Neural cell (in vitro differentiated cells): ENCODE measurements around the gene KLK13. TPM values are rescaled to one million over a fixed set of nuclear protein-coding genes. Genes with fewer than 3 reads are reported as not detected.

Source experiments
- H2AFZ ChIP-seq: fragments of 200-600, 300-800 bp; sonication (generic), shearing (Covaris generic); 2 replicates; pipeline ENCODE4 v1.6.0; 2014; ENCODE audit warnings: low read depth, mild to moderate bottlenecking, antibody characterized with exemption, low read length, moderate library complexity
- H3F3A ChIP-seq: fragments of 200-600 bp; shearing (Covaris generic); 2 replicates; pipeline ENCODE4 v1.6.1; 2016; ENCODE audit warnings: mild to moderate bottlenecking, moderate library complexity, mixed read lengths, antibody characterized with exemption, low read length; ENCODE audit not compliant: insufficient read depth, poor library complexity, severe bottlenecking
- H3K27ac ChIP-seq: fragments of 200-600, 300-800 bp; sonication (generic), shearing (Covaris generic); 2 replicates; pipeline ENCODE4 v1.5.1; 2014; ENCODE audit warnings: mild to moderate bottlenecking, low read length, moderate library complexity
- H3K27me3 ChIP-seq: fragments of 300-800, 200-600 bp; sonication (generic), shearing (Covaris generic); 2 replicates; pipeline ENCODE4 v1.6.0; 2014; ENCODE audit warnings: mild to moderate bottlenecking, low read depth, low read length, moderate library complexity; ENCODE audit not compliant: insufficient read depth
- H3K36me3 ChIP-seq: fragments of 300-800, 200-600 bp; sonication (generic), shearing (Covaris generic); 2 replicates; pipeline ENCODE4 v1.5.1; 2014; ENCODE audit warnings: mild to moderate bottlenecking, antibody characterized with exemption, low read length, moderate library complexity; ENCODE audit not compliant: insufficient read depth
- H3K4me2 ChIP-seq: fragments of 300-800, 200-600 bp; sonication (generic), shearing (Covaris generic); 2 replicates; pipeline ENCODE4 v1.6.0; 2014; ENCODE audit warnings: mild to moderate bottlenecking, low read length
- H3K4me3 ChIP-seq: fragments of 300-800, 200-600 bp; sonication (generic), shearing (Covaris generic); 2 replicates; pipeline ENCODE4 v1.5.1; 2014; ENCODE audit warnings: mild to moderate bottlenecking, low read length, moderate library complexity
- H3K79me2 ChIP-seq: fragments of 200-600 bp; shearing (Covaris generic); replicated peaks from 2 replicates; pipeline ENCODE4 v1.6.0; 2014; ENCODE audit warnings: mild to moderate bottlenecking, low read length, moderate library complexity; ENCODE audit not compliant: insufficient read depth
- H3K9ac ChIP-seq: fragments of 300-800, 200-600 bp; sonication (generic), shearing (Covaris generic); 2 replicates; pipeline ENCODE4 v1.6.1; 2016; ENCODE audit warnings: mild to moderate bottlenecking, low read length, mixed read lengths
- H3K9me2 ChIP-seq: fragments of 200-600 bp; shearing (Covaris generic); 2 replicates; pipeline ENCODE4 v1.6.1; 2016; ENCODE audit warnings: mild to moderate bottlenecking, low read length, mixed read lengths; ENCODE audit not compliant: insufficient read depth
- H3K9me3 ChIP-seq: fragments of 200-600, 300-800 bp; sonication (generic), shearing (Covaris generic); 2 replicates; pipeline ENCODE4 v1.6.1; 2016; ENCODE audit warnings: mild to moderate bottlenecking, mixed run types, low read length, moderate library complexity, mixed read lengths
- H4K20me1 ChIP-seq: fragments of 200-600 bp; shearing (Covaris generic); 2 replicates; pipeline ENCODE4 v1.6.1; 2016; ENCODE audit warnings: mild to moderate bottlenecking, mixed run types; ENCODE audit not compliant: insufficient read depth
- EP300 ChIP-seq: fragments of 450-650 bp; conservative IDR thresholded peaks from 2 replicates; pipeline ENCODE4 v1.6.1; 2014; ENCODE audit warnings: antibody characterized with exemption, mild to moderate bottlenecking, moderate library complexity; ENCODE audit not compliant: poor library complexity, severe bottlenecking
- EZH2 ChIP-seq: fragments of 200-600, 300-800 bp; shearing (Covaris generic), sonication (generic); IDR thresholded peaks from 2 replicates; pipeline ENCODE4 v1.6.1; 2014; ENCODE audit warnings: antibody characterized with exemption, low read length, borderline replicate concordance, mild to moderate bottlenecking; ENCODE audit not compliant: insufficient read depth, poor library complexity, severe bottlenecking
- MXI1 ChIP-seq: fragments of 450-650 bp; conservative IDR thresholded peaks from 2 replicates; pipeline ENCODE4 v1.6.1; 2014; ENCODE audit warnings: antibody characterized with exemption, mild to moderate bottlenecking; ENCODE audit not compliant: poor library complexity, severe bottlenecking
- POLR2AphosphoS5 ChIP-seq: IDR thresholded peaks from 2 replicates; pipeline ENCODE4 v1.6.1; 2012
- RAD21 ChIP-seq: fragments of 450-650 bp; conservative IDR thresholded peaks from 2 replicates; pipeline ENCODE4 v1.6.1; 2014; ENCODE audit warnings: antibody characterized with exemption, mild to moderate bottlenecking, moderate library complexity
- SMC3 ChIP-seq: fragments of 450-650 bp; conservative IDR thresholded peaks from 2 replicates; pipeline ENCODE4 v1.6.1; 2014; ENCODE audit warnings: antibody characterized with exemption, mild to moderate bottlenecking, moderate library complexity; ENCODE audit not compliant: poor library complexity
- TAF1 ChIP-seq: IDR thresholded peaks from 2 replicates; pipeline ENCODE4 v1.6.1; 2012; ENCODE audit warnings: low read depth
- polyA plus RNA-seq: library from polyadenylated mRNA; depleted of rRNA; stranded (reverse); fragments of >200 nt; gene quantifications from 2 replicates; pipeline ENCODE4 v1.2.3, GENCODE V29; 2014
- TF ChIP-seq, protein P1 (sequence below): fragments of 450-650 bp; IDR thresholded peaks from 2 replicates; pipeline ENCODE4 v1.5.1; 2014; ENCODE audit warnings: antibody characterized with exemption, mild to moderate bottlenecking, moderate library complexity; ENCODE audit not compliant: poor library complexity, severe bottlenecking
- TF ChIP-seq, protein P2 (sequence below): IDR thresholded peaks from 2 replicates; pipeline ENCODE4 v1.6.1; 2012; ENCODE audit warnings: borderline replicate concordance

Gene KLK13
- polyA plus RNA-seq, 1 donor from 2014 or later: not detected

DNA sequence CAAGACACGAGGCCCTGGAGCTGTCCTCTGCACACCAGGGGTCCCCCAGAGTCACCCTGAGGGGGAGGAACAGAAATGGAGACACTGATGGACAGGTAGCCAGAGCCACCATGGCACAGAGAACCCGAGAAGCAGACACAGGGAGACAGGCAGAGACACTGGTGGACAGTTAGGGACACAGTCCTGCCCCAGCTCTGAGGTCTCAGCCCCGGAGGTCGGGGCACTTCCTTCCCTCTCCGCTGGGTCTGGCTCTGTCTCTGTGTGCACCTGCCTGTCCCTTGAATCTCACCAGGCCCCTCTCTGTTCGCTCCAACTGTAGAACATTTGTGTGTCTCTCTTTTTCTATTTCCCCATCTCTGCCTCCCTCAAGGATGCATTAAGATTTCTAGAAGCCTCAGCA, 13.2 kb upstream of the KLK13 start:
- H3K9ac ChIP-seq: no peak overlapping the region
- H4K20me1 ChIP-seq: no peaks in the 10 kb centered on the region
- H3K9me2 ChIP-seq: no peaks in the 10 kb centered on the region
- H3K4me2 ChIP-seq: no peak overlapping the region
- no peaks in the 10 kb centered on the region for H3K27me3 ChIP-seq
- no peaks in the 10 kb centered on the region for H3K79me2 ChIP-seq
- H3K4me3 ChIP-seq: no peak overlapping the region
- H3F3A ChIP-seq: no peaks in the 10 kb centered on the region
- peaks cover 7% of the 10 kb centered on the region for H3K9me3 ChIP-seq
- no peak overlapping the region for H2AFZ ChIP-seq
- no peak overlapping the region for H3K27ac ChIP-seq
- TF ChIP-seq, protein P1, sequence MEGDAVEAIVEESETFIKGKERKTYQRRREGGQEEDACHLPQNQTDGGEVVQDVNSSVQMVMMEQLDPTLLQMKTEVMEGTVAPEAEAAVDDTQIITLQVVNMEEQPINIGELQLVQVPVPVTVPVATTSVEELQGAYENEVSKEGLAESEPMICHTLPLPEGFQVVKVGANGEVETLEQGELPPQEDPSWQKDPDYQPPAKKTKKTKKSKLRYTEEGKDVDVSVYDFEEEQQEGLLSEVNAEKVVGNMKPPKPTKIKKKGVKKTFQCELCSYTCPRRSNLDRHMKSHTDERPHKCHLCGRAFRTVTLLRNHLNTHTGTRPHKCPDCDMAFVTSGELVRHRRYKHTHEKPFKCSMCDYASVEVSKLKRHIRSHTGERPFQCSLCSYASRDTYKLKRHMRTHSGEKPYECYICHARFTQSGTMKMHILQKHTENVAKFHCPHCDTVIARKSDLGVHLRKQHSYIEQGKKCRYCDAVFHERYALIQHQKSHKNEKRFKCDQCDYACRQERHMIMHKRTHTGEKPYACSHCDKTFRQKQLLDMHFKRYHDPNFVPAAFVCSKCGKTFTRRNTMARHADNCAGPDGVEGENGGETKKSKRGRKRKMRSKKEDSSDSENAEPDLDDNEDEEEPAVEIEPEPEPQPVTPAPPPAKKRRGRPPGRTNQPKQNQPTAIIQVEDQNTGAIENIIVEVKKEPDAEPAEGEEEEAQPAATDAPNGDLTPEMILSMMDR: no peak
- TF ChIP-seq POLR2AphosphoS5 (no peak), MXI1 (no peak), EP300 (no peak), TAF1 (no peak), EZH2 (no peak), RAD21 (no peak), SMC3 (no peak)
- TF ChIP-seq, protein P2, sequence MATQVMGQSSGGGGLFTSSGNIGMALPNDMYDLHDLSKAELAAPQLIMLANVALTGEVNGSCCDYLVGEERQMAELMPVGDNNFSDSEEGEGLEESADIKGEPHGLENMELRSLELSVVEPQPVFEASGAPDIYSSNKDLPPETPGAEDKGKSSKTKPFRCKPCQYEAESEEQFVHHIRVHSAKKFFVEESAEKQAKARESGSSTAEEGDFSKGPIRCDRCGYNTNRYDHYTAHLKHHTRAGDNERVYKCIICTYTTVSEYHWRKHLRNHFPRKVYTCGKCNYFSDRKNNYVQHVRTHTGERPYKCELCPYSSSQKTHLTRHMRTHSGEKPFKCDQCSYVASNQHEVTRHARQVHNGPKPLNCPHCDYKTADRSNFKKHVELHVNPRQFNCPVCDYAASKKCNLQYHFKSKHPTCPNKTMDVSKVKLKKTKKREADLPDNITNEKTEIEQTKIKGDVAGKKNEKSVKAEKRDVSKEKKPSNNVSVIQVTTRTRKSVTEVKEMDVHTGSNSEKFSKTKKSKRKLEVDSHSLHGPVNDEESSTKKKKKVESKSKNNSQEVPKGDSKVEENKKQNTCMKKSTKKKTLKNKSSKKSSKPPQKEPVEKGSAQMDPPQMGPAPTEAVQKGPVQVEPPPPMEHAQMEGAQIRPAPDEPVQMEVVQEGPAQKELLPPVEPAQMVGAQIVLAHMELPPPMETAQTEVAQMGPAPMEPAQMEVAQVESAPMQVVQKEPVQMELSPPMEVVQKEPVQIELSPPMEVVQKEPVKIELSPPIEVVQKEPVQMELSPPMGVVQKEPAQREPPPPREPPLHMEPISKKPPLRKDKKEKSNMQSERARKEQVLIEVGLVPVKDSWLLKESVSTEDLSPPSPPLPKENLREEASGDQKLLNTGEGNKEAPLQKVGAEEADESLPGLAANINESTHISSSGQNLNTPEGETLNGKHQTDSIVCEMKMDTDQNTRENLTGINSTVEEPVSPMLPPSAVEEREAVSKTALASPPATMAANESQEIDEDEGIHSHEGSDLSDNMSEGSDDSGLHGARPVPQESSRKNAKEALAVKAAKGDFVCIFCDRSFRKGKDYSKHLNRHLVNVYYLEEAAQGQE: no peak
- H3K36me3 ChIP-seq: no peaks in the 10 kb centered on the region

DNA sequence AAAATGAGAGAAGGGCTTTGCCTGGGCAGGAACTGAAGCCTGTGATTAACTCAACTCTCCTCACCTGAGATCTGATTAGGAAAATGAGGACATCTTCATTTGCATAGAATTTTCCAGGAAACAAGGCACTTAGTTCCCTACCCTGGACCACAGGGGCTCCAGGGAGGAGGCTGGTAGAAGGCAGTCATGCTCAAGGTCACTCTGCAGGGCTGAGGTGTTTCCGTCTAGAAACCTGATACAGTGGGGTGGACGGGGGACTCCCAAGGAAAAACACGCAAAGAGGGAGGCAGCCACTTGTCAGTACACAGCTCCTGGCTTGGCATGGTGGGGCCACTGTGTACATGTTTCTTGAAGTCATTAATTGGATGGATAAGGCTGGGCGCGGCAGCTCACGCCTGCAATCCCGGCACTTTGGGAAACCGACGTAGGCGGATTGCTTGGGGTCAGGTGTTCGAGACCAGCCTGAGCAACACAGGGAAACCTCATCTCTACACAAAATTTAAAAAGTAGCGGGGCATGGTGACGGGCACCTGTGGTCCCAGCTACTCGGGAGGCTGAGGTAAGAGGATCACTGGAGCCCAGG, 11.8 kb upstream of the KLK13 start:
- Histone ChIP-seq H3F3A (no peaks in the 10 kb centered on the region), H3K4me3 (no peak overlapping the region), H3K79me2 (no peaks in the 10 kb centered on the region), H3K9me3 (peaks cover 7% of the 10 kb centered on the region), H3K27ac (no peak overlapping the region), H3K9me2 (no peaks in the 10 kb centered on the region), H3K27me3 (no peaks in the 10 kb centered on the region), H4K20me1 (no peaks in the 10 kb centered on the region), H2AFZ (no peak overlapping the region), H3K4me2 (no peak overlapping the region), H3K36me3 (no peaks in the 10 kb centered on the region), H3K9ac (no peak overlapping the region)
- TF ChIP-seq EP300 (no peak), SMC3 (no peak), TAF1 (no peak), EZH2 (no peak)
- TF ChIP-seq, protein P1: no peak
